NCI-H2196 (cell line): Measurements from ENCODE around the gene PPT1.
"Not testable (repeated sequence)": the region's sequence is repeated elsewhere in the genome, so short reads cannot be mapped to it uniquely, and the experiment has no call there.

Source experiments
- DNase-seq: peaks from one replicate; lab custom pipeline; 2025; ENCODE audit not compliant: unreplicated experiment; lab: John Stamatoyannopoulos, UW

The PPT1 gene

DNA sequence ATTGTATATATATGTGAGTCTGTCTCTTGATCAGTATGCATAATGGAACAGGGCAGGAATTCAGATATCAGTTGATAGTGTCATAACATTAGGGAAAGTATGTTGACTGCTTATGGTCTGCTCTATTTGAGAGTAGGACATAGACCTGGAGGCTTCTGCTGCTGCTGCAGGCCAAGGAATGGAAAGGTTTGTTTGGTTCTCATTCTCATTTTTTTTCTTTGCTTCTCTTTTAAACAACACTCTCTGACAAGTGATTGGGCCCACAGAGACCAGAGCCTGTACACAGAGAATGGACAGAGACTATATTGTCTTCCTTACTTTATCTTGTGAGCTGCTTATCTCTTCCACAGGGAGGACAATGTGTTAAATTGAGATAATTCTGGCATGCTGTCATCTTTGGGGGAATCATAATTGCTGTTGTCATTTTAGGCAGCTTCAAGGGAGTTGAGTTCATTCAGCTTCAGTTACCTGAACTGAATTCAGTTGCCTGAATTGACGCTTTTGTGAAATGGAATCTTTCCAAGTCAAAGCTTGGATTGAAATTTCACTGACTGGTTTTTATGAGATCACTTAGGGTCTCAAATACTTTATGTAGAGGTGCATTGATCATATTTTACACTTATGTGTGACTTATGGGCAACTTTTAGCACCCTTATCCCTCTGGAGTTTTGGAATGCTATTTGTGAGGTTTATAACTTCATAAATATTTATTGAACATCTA, 39.6 kb downstream of the PPT1 start:
- no peak for DNase-seq

DNA sequence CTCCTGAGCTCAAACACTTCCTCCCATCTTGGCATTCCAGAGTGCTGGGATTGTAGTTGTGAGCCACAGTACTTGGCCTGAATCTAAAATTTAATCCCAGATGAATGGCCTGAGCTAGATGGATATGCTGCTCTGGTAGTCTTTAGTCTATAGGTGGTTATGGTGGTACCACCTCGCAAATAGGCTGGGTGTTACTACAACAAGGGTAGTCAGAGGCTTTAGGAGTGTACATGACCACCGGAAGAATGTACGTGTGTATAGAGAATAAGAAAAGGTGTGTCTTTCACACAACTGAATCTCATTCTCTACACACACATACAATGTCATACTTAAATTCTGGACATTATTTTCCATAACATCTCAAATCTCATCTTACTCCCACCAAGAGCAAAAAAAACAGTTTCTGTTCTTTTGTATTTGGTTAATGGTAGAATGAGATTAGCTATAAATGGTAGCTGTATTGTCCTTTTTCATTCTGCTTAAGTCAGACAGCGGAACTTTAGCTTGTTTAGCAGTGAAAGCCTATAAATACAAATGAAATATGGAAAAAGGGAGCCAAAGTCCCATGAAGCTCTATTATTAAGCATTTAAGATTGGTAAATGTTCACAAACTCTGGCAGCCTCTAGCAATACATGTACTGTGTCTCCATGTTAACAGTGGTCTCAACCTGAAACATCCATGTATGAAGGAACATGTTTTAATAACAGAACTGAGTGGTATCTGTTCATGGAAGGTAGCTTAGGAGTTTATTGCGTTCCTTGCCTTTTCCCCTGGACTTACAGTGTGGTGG, 40.3 kb downstream of the PPT1 start:
- DNase-seq: no peak

DNA sequence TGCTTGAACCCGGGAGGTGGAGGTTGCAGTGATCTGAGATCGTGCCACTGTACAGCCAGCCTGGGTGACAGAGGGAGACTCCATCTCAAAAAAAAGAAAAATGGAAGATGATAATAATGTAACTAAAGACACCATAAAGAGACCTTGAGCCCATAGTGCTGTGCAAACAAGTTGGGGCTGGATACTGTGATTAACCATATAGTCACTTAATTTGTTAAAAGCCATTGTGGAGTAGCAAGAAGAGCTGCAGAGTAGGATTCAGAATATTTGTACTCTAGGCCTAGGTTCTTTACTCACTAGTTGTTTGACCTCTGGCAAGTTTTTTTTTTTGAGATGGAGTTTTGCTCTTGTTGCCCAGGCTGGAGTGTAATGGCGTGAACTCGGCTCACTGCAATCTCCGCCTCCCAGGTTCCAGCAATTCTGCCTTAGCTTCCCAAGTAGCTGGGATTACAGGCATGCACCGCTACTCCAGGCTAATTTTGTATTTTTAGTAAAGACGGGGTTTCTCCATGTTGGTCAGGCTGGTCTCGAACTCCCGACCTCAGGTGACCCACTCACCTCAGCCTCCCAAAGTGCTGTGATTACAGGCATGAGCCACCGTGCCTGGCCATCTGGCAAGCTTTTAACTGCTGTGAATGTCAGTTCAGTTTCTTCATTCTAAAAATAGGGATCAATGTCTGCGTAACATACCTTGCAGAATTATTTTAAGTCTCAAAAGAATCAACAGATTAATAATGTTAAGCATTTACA, 43.7 kb downstream of the PPT1 start:
- DNase-seq: no peak

DNA sequence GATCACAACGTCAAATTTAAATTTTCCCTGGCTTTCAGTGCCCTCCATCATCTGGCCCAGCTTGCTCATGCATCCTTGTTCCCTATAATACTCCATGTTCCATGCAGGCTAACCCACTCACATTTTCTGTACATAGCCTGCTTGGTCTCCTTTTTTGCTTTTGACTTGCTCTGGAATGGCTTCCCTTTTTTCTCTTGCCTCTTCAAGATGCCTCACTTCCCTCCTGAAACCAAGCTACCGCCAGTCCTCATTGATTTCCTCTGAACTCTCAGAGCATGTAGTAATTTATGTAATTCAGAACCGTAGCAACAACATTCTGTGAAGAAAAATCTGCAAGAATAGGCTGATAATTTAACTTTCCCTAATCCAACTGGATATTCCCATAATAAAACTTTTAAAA, 46.2 kb downstream of the PPT1 start:
- DNase-seq: no peak

DNA sequence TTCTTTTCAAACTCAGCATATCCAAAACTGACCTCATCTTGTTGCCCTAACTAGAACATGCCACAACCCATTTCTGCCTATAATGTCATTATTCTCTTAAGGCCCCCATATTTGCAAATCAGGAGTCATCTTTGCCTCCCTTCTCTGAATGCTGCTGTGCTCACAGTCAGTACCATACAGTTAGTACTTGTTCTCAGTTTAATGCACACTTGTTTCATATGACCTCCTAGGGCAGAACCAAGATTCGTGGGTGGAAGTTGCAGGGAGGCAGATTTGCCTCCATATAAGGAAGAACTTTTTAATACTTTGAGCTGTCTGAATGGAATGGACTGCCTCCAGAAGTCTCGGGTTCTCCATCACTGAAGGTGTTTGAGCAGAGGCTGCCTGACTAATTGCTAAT, 47.3 kb downstream of the PPT1 start:
- no peak for DNase-seq

DNA sequence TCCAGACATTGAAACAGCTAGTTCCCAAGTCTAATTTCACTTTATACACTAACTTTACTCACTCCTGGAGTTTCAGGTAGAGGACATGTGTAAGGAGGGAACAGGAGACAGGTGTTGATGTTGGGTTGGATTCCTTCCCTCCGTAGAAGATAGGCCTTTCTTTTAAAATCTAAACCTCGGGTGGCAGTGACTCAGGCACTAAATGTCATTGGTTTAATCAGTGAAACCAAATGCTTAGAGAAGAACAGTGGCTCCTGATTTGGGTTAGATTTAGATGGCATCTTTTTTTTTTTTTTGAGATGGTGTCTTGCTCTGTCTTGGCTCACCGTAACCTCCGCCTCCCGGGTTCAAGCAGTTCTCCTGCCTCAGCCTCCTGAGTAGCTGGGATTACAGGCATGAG, 49.3 kb downstream of the PPT1 start:
- no peak for DNase-seq

DNA sequence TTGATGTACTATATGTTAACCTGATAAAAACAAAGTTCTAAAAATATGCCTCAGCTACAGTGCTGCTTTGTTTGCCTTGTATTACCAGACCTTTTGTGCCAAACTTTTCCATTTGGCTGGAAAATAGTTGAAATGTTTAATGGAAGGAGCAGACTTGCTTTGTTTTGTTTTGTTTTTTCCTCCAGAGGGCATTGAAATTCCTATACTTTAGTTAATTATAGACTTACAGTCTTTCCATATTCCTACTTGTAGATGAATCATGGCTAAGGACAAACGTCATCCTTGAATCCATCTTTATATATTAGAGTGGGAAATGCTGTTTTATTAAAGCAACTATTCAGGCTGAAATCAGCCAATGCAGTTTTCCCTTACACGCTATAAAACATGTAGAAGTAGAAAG, 49.8 kb downstream of the PPT1 start:
- no peak for DNase-seq

DNA sequence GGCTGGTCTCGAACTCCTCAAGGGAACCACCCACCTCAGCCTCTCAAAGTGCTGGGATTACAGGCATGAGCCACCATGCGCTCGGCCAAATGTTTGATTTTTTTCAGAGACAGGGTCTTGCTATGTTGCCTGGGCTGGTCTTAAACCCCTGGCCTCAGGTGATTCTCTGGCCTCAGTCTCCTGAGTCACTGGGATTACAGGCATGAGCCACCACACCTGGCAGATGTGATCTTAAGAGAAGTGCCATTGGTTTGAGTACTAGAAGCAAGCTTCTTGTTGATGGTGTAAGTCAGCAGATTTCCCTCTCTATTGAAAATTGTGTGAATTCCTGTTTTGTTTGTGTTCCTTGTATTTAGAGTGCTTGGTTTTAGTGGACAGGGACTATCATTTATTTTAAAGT, 51.3 kb downstream of the PPT1 start:
- DNase-seq: no peak

DNA sequence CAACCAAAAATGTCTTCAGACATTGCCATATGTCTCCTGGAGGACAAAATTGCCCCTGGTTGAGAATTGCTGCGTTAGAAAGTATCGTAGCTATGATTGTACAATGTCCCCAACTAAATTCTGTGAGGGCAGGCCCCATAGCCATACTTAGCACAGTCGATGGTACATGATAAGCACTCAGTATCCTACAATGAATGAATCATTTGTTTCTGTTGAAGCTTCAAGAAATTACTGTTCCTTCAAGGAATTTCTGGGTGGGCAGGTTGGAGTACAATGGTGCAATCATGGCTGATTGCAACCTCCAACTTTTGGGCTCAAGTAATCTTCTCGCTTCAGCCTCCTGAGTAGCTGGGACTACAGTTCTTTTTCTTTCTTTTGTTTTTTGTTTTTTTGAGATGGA, 51.9 kb downstream of the PPT1 start:
- no peak for DNase-seq

DNA sequence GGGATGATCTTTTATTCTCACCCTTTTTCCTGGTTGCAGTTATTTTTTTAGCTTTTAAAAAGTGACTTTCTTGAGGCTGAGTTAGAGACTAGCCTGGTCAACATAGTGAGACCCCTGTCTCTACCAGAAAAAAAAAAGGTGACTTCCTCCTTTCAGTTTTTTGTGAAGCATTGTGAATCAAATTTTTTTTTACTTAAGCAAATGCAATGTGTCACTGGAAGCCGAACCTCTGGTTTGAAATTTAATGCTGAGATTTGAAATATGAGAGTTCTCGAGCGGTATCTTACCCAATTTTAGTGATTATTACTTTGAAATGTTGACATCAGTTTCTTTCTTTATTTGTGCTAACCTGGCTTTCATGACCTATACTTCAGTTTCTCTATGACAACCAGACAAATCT, 52.9 kb downstream of the PPT1 start:
- DNase-seq: no peak

DNA sequence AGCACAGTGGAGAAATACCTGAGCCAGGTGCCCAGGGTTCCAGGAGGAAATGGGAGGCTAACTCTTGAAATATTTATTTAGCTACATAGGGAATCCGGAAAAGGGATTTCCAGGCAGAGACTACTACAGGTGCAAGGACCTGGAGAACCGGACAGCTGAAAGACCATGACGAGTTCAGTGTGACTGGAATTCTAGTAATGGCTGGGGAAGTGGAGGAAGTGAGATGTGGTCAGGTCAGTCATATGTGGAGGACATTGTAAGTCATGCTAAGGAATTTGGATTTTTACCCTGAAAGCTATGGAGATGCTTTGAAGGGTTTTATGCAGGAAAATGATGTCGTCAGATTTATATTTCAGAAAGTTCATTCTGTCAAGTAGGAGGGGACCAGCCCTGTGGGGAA, 54.7 kb downstream of the PPT1 start:
- no peak for DNase-seq

DNA sequence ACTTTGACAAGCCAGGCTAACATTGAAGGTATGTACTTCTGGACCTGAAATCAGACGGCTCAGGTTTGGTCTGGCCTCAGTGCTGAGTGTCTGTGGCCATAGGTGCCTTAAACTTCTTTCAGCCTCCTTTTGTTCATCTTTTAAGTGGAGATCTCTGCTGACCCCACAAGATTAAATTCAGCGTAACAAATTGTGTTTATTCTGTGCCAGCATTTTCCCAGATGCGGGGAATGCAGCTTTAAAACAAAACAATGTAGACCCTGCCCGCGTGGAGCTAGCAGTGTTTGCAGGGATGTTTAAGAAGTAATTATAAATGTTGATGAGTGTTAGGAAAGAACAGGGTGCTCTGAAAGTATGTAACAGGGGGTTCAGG, 55.6 kb downstream of the PPT1 start:
- DNase-seq: no peak

DNA sequence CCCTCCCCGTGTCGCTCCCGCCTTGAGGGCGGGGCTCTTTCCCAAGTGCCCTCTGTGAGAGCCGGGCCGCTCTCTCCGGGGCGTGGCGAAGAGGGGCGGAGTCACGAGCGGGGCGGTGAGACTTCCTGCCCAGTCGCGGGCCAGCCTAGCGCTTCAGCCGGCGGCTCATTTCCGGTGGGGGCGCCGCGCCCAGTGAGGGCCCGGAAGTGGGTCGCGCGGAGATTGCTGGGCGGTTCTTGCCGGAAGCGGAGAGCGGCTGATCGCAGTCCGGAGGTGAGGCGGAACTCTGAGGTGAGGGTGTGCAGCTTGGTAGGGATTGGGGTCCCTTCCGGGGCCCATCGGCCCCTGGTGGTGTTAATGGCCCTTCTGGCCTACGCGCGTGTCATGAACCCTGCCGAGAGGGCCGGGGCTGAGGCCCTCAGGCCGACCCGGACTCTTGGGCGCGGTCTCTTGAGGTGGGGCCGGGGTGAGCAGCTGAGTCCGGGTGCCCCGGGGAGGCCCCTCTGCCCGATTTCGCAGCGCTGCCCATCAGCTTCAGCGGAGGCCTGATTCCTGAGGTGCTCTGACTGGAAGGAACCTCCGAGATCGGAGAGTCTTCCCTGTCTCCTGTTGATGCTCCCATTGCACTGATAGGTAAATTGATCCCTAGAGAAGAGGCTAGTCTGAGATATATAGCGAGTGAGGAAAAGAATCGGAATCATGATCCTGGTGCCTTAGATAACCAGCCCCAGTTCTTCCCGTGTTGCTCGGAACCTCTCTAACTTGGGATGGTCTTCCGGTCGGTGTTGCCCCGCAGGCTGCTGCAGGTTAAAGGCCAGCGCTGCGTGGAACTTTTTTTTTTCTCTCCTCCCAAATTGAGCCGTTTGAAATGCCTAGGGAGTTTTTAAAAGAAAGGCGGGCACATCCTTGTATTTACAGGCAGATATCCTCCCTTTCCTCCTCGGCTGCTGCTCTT, 56.3 kb downstream of the PPT1 start, which contains the start of gene CAP1:
TSS of gene CAP1 (plus strand) at position 219 of the 955 bp plus-strand sequence. CDS start 18,618 bp downstream, outside the sequence.
- DNase-seq: peak; percentile 99

DNA sequence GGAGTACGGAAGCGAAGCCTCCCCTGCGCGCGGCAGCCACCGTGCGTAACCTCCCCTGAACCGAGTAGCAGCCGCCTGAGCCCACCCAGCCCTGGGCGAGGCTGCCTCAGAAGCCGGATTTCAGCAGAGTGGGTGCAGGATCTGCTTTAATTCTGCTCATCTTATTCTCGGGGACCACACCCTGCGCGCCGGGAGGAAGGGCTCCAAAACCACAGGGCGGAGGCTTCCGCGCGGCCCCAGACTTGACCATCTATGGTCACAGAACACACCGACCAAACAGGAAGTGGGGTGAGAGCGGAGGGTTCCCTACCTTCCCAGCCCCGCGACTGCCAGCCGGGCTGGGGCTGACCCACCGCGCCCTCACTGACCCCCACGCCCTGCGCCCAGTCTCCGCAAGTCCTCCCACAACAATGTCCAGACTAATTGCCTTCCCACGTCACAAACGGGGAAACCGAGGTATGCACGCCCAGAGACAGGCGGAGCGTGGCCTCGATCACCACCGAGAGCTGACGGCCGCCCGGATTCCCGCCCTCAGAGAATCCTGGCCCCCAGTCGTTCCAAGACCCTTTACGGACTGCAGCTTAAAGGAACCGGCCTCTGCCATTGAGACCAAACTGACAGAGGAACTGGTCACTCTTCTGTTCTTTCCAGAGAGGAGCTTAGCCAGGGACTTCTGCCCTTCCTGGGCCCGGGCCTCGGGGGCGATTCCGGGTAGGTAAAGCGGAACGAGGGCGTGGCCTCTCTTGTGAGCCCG, 57.1 kb downstream of the PPT1 start:
- DNase-seq: peak; percentile 77

DNA sequence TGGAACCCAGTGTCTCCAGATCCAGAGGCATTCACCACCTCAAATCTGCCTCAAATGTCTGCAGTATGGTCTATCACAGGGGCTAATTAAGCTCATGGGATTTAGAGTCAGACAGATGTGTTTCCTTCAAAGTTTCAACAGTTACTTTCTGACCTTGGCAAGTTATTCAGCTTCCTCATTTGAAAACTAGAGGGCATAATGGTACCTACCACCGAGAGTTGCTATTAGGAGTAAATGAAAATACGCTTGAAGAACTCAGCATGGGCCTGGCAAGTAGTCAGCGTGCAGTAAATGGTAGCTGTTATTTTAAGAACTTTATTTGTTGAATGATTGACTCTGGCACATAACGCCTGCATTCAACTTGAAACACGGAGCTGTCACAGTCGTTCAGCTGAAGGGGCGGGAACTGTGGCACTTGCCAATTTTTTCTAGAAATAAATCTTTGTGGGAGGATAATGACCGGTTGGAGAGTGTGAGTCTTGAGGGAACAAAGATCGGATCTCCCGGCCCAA, 57.8 kb downstream of the PPT1 start:
- DNase-seq: peak; percentile 39

DNA sequence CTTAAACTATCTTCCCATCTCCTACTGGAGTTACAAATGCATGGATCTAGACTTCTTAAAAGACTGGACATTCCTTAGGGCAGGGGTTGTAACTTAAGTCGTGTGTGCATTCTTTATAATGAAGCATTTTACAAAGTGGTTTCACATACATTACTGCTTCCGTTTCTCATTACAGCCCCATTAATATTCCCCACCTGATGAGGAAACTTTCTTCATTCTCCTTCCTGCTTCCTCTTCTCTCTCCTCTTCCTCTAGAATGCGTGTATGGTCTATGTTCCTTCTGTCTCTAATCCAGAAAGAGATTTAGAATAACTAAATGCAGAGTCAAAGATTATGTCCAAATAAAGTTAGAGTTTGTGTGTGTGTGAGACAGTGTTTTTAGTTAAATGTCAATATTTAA, 58.4 kb downstream of the PPT1 start:
- DNase-seq: no peak

DNA sequence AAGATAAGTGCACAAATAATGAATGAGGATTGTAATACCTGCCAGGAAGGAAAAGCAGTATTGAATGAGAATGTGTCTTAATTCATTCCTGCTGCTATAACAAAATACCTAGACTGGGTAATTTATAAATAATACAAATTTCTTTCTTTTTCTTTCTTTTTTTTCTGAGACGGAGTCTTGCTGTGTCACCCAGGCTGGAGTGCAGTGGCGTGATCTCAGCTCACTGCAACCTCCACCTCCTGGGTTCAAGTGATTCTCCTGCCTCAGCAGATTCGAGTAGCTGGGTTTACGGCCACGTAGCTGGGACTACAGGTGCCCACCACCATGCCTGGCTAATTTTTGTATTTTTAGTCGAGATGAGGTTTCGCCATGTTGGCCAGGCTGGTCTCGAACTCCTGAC, 59.8 kb downstream of the PPT1 start:
- DNase-seq: not testable (repeated sequence)

DNA sequence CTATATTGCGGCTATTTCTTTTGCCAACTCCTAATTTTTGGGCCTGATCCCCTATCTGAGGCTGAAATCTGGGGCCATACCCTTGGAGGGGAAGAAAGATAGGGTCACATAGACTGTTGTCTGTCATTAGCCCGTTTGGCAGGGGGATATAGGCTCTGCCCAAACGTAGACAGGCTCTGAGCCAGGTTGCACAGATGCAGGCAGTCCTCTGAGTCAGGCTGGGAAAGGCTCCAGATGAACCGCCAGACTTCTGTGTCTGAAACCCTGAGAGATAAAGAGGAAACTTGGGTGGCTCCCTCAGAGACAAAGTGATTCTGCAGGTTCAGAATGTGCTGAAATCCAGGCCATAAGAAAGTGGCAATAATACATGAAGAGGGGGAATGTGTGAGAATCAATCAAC, 60.5 kb downstream of the PPT1 start:
- DNase-seq: peak; percentile 19

DNA sequence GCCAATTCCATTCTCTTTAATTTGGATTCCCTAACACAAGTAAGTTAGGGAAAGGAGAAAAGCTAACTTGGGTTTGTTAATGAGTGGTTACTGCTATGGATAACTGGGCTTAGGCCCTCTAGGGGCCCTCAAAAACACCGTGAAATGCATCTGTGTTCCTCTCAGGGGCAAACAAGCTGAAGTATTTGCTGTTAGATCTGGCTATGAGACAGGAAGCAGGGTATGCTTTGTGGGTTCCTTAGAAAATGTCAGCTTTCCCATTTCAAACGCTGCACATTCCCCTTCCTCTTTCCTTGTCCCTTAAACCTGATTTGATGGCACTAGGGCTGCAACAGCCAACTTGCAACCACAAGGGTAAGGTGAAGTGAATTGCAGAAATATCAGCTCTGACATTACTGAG, 62.2 kb downstream of the PPT1 start:
- no peak for DNase-seq
